ENCODE data around the gene NSUN2. TPM values are rescaled to one million over a fixed set of nuclear protein-coding genes. Genes with fewer than 3 reads are reported as not detected.
"Not testable (repeated sequence)": the region's sequence is repeated elsewhere in the genome, so short reads cannot be mapped to it uniquely, and the experiment has no call there.

NSUN2 gene
- total and polyA plus RNA-seq, 2 experiments from 2014 or later, result 65.4 to 112 TPM

DNA sequence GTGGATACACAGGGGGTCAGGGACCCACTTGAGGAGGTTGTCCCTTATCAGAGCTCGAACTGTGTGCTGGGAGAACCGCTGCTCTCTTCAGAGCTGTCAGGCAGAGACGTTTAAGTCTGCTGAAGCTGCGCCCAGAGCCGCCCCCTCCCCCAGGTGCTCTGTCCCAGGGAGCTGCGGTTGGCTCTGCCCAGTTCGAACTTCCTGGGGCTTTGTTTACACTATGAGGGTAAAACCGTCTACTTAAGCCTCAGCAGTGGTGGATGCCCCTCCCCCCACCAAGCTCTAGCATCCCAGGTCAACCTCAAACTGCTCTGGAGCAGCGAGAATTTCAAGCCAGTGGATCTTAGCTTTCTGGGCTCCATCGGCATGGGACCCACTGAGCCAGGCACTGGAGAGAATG lies 16.3 kb upstream of the NSUN2 start:
- Histone ChIP-seq H3K27me3 (ENCODE audit: insufficient read depth) (no peaks in the 10 kb centered on the region), H3K4me2 (peak overlapping the region; percentile 61; the same call in 1 of the 2 replicates), H4K20me1 (replicated peaks; ENCODE audit: insufficient read depth) (peaks cover 16% of the 10 kb centered on the region), H3K36me3 (ENCODE audit: insufficient read depth) (no peaks in the 10 kb centered on the region), H3K4me1 (ENCODE audit: insufficient read depth) (peaks cover 22% of the 10 kb centered on the region), H2AFZ (no peak overlapping the region), H3K9me2 (ENCODE audit: insufficient read depth) (no peaks in the 10 kb centered on the region), H3K27ac (ENCODE audit: low read depth) (no peak overlapping the region), H3K79me2 (replicated peaks; ENCODE audit: insufficient read depth) (peaks cover 71% of the 10 kb centered on the region), H3F3A (replicated peaks; ENCODE audit: low read depth) (no peaks in the 10 kb centered on the region), H3K4me3 (peak overlapping the region; percentile 35; the same call in 1 of the 2 replicates)
- TF ChIP-seq STAT1 (IDR thresholded peaks at IDR 0.05; ENCODE audit: unreplicated experiment) (no peak), NANOG (IDR thresholded peaks at IDR 0.05; ENCODE audit: borderline replicate concordance) (no peak)
- no peak overlapping the region for H3K4me3 Mint-ChIP-seq
- DNase-seq (ENCODE audit: low spot score), result peak; percentile 74
- peaks cover 24% of the 10 kb centered on the region for H3K4me1 Mint-ChIP-seq
- peak; percentile 97 for ATAC-seq
- H3K9me3 Mint-ChIP-seq, result no peaks in the 10 kb centered on the region; the same call in 2 of the 3 replicates
- peaks cover 18% of the 10 kb centered on the region for H3K36me3 Mint-ChIP-seq (ENCODE audit: low read depth)
- no peak overlapping the region for H3K27ac Mint-ChIP-seq
- no peaks in the 10 kb centered on the region for H3K27me3 Mint-ChIP-seq (ENCODE audit: insufficient read depth, low read depth, poor library complexity)

DNA sequence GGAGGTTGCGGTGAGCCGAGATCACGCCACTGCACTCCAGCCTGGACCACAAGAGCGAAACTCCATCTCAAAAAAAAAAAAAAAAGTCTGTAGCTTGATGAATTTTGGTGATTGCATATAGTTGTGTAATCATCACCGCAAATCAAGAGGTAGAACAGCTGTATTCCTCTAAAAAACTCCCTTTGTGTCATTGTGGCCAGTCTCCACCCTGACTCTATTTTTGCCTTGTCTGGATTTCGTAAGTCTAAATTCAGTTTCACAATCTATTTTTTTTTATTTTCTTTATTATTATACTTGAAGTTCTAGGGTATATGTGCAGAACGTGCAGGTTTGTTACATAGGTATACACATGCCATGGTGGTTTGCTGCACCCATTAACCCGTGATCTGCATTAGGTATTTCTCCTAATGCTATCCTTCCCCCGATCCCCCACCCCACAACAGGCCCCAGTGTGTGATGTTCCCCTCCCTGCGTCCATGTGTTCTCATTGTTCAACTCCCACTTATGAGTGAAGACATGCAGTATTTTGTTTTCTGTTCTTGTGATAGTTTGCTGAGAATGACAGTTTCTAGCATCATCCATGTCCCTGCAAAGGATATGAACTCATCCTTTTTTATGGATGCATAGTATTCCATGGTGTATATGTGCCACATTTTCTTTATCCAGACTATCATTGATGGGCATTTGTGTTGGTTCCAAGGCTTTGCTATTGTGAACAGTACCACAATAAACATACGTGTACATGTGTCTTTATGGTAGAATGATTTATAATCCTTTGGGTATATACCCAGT lies 12.9 kb upstream of the NSUN2 start:
- not testable (repeated sequence) for H3K27me3 Mint-ChIP-seq (ENCODE audit: insufficient read depth, low read depth, poor library complexity); DNase-seq (ENCODE audit: low spot score); H3K4me3 ChIP-seq; H3K27ac ChIP-seq (ENCODE audit: low read depth); H3K36me3 ChIP-seq (ENCODE audit: insufficient read depth); H3K27ac Mint-ChIP-seq; H3K9me3 Mint-ChIP-seq; H3K4me2 ChIP-seq; H3K4me3 Mint-ChIP-seq; H3F3A ChIP-seq (replicated peaks; ENCODE audit: low read depth); H3K9me2 ChIP-seq (ENCODE audit: insufficient read depth); ATAC-seq; H3K27me3 ChIP-seq (ENCODE audit: insufficient read depth); H2AFZ ChIP-seq
- Mint-ChIP-seq H3K4me1 (peaks cover 21% of the 10 kb centered on the region), H3K36me3 (ENCODE audit: low read depth) (peaks cover 11% of the 10 kb centered on the region)
- Histone ChIP-seq H3K79me2 (replicated peaks; ENCODE audit: insufficient read depth) (peaks cover 67% of the 10 kb centered on the region), H3K4me1 (ENCODE audit: insufficient read depth) (peaks cover 22% of the 10 kb centered on the region), H4K20me1 (replicated peaks; ENCODE audit: insufficient read depth) (peaks cover 24% of the 10 kb centered on the region)

DNA sequence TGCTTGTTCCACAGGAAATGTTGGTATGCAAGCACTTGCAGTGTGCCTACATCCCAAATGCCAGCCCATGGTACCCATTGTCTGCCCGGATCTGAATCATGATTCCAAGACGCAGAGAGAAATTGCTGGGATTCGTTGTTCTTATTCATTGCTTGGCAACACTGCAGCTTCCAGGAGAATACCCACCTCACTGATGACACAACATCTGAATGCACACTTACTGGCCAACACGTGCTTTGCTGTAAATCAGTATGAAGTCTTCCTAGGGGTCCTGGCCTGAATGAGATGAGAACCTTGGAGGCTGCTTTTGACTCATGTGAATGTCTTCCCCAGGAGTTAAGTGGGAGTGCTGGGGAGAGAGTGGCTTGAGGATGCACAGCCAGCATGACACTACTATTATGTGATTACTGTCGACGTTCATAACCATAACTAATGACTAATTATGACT lies 12.0 kb upstream of the NSUN2 start:
- Histone ChIP-seq H3K36me3 (ENCODE audit: insufficient read depth) (no peaks in the 10 kb centered on the region), H3K79me2 (replicated peaks; ENCODE audit: insufficient read depth) (peaks cover 67% of the 10 kb centered on the region), H3K27ac (ENCODE audit: low read depth) (no peak overlapping the region)
- no peak for TF ChIP-seq ZNF331 (CRISPR knock-in tag; IDR thresholded peaks at IDR 0.05; ENCODE audit: low read depth)
- TF ChIP-seq, protein P1, sequence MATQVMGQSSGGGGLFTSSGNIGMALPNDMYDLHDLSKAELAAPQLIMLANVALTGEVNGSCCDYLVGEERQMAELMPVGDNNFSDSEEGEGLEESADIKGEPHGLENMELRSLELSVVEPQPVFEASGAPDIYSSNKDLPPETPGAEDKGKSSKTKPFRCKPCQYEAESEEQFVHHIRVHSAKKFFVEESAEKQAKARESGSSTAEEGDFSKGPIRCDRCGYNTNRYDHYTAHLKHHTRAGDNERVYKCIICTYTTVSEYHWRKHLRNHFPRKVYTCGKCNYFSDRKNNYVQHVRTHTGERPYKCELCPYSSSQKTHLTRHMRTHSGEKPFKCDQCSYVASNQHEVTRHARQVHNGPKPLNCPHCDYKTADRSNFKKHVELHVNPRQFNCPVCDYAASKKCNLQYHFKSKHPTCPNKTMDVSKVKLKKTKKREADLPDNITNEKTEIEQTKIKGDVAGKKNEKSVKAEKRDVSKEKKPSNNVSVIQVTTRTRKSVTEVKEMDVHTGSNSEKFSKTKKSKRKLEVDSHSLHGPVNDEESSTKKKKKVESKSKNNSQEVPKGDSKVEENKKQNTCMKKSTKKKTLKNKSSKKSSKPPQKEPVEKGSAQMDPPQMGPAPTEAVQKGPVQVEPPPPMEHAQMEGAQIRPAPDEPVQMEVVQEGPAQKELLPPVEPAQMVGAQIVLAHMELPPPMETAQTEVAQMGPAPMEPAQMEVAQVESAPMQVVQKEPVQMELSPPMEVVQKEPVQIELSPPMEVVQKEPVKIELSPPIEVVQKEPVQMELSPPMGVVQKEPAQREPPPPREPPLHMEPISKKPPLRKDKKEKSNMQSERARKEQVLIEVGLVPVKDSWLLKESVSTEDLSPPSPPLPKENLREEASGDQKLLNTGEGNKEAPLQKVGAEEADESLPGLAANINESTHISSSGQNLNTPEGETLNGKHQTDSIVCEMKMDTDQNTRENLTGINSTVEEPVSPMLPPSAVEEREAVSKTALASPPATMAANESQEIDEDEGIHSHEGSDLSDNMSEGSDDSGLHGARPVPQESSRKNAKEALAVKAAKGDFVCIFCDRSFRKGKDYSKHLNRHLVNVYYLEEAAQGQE (IDR thresholded peaks at IDR 0.05; ENCODE audit: unreplicated experiment), result no peak
- TF ChIP-seq NANOG (IDR thresholded peaks at IDR 0.05; ENCODE audit: borderline replicate concordance), result no peak
- TF ChIP-seq EZH2 (IDR thresholded peaks at IDR 0.05; ENCODE audit: low read depth, unreplicated experiment), result no peak
- TF ChIP-seq JUNB (IDR thresholded peaks at IDR 0.05; ENCODE audit: unreplicated experiment), result no peak
- TF ChIP-seq CREB1 (CRISPR knock-in tag; IDR thresholded peaks at IDR 0.05; ENCODE audit: low read depth), result no peak

More for the DNA sequence above, 12.0 kb upstream of the NSUN2 start:
- no peaks in the 10 kb centered on the region for H3K9me2 ChIP-seq (ENCODE audit: insufficient read depth)
- peaks cover 28% of the 10 kb centered on the region for H4K20me1 ChIP-seq (replicated peaks; ENCODE audit: insufficient read depth)
- Mint-ChIP-seq H3K36me3 (ENCODE audit: low read depth) (peaks cover 8% of the 10 kb centered on the region), H3K4me3 (no peak overlapping the region), H3K27me3 (ENCODE audit: insufficient read depth, low read depth, poor library complexity) (no peaks in the 10 kb centered on the region), H3K27ac (no peak overlapping the region), H3K9me3 (no peaks in the 10 kb centered on the region), H3K4me1 (peaks cover 16% of the 10 kb centered on the region)
- H3K4me3 ChIP-seq, result no peak overlapping the region
- DNase-seq (ENCODE audit: low spot score) (no peak), ATAC-seq (no peak)
- peaks cover 15% of the 10 kb centered on the region for H3K4me1 ChIP-seq (ENCODE audit: insufficient read depth)
- no peak overlapping the region for H2AFZ ChIP-seq
- no peaks in the 10 kb centered on the region for H3F3A ChIP-seq (replicated peaks; ENCODE audit: low read depth)
- H3K4me2 ChIP-seq, result no peak overlapping the region
- H3K27me3 ChIP-seq (ENCODE audit: insufficient read depth), result no peaks in the 10 kb centered on the region
